Epithelial cell of proximal tubule (primary cell): ENCODE measurements around the gene SORCS3. TPM values are rescaled to one million over a fixed set of nuclear protein-coding genes. Genes with fewer than 3 reads are reported as not detected.

Experiments
- DNase-seq: peaks from one replicate; pipeline ENCODE4 v3.0.0-alpha.2; 2011; ENCODE audit warnings: low read depth
- H3K4me3 ChIP-seq: 2 replicates; pipeline ENCODE4 v1.5.1; 2011; ENCODE audit warnings: low read depth, mild to moderate bottlenecking, low read length
- total RNA-seq: library from RNA; depleted of rRNA; stranded (reverse); fragments of >200 nt; gene quantifications from 2 replicates; pipeline ENCODE4 v1.2.3, GENCODE V29; 2015
- TF ChIP-seq, protein P1 (sequence below): conservative IDR thresholded peaks from 2 replicates; pipeline ENCODE4 v1.5.1; 2012; ENCODE audit warnings: low read depth, mild to moderate bottlenecking, low read length

Gene SORCS3
- total RNA-seq, 1 donor from 2014 or later = 0.06 TPM

DNA sequence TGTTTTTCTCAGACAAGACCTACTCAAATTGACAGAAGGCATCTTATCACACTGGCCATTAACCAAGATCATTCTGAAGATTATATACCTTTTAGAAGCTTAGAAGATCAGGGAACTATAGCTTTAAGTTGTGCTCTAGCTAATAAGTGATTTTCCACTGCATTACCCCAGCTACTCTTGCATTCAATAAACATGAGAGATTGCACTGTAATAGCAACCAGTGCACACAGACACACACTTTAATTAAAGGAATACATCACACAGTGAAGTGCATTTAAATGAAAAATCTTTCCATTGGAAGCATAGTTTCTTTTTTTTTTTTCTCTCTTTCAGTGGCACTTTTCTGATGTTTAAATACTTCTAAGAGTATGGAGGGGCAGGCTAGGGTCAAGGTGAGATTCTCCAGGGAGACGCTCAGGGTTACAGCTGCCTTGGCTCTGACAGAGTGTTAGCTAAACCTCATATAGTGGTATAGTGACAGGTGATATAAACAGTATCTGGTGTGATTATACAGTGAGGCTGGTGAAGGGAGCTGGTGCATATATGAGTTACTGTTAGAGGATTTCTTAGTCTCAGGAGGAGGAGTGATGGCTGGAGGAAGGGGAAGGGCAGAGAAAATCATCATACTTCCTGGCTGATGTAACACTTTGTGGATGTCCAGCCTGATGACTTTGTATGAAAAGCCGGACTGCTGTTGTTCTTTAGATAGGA lies 369.5 kb downstream of the SORCS3 start:
- TF ChIP-seq, protein P1, sequence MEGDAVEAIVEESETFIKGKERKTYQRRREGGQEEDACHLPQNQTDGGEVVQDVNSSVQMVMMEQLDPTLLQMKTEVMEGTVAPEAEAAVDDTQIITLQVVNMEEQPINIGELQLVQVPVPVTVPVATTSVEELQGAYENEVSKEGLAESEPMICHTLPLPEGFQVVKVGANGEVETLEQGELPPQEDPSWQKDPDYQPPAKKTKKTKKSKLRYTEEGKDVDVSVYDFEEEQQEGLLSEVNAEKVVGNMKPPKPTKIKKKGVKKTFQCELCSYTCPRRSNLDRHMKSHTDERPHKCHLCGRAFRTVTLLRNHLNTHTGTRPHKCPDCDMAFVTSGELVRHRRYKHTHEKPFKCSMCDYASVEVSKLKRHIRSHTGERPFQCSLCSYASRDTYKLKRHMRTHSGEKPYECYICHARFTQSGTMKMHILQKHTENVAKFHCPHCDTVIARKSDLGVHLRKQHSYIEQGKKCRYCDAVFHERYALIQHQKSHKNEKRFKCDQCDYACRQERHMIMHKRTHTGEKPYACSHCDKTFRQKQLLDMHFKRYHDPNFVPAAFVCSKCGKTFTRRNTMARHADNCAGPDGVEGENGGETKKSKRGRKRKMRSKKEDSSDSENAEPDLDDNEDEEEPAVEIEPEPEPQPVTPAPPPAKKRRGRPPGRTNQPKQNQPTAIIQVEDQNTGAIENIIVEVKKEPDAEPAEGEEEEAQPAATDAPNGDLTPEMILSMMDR = no peak
- DNase-seq = no peak
- H3K4me3 ChIP-seq = no peak overlapping the region

- TF ChIP-seq, protein P1 = no peak
- no peak overlapping the region for H3K4me3 ChIP-seq
- DNase-seq = peak; percentile 64
Observed at GRCh38 chr10:105017116-105017515, 376.0 kb downstream of the SORCS3 start.

GRCh38 chr10:105017691-105018090 lies 376.6 kb downstream of the SORCS3 start:
- no peak overlapping the region for H3K4me3 ChIP-seq
- TF ChIP-seq, protein P1 = no peak
- DNase-seq = no peak

- no peak overlapping the region for H3K4me3 ChIP-seq
- peak; percentile 96 for DNase-seq
- TF ChIP-seq, protein P1 = no peak
Observed at GRCh38 chr10:105023211-105024111, 382.4 kb downstream of the SORCS3 start.

- no peak for DNase-seq
- no peak overlapping the region for H3K4me3 ChIP-seq
Observed at GRCh38 chr10:105024184-105024583, 383.1 kb downstream of the SORCS3 start.

GRCh38 chr10:105025092-105025491 lies 384.0 kb downstream of the SORCS3 start:
- H3K4me3 ChIP-seq = no peak overlapping the region
- TF ChIP-seq, protein P1 = no peak
- DNase-seq = no peak

More at GRCh38 chr10:105024184-105024583, 383.1 kb downstream of the SORCS3 start:
- TF ChIP-seq, protein P1 = no peak
